GM12872 (cell line): ENCODE measurements around the gene LZTFL1.

ENCODE experiments used
- TF ChIP-seq, protein P1 (sequence below): IDR thresholded peaks from 3 replicates; pipeline ENCODE4 v1.5.1; 2011; ENCODE audit warnings: low read depth, mild to moderate bottlenecking, low read length, moderate library complexity; ENCODE audit not compliant: insufficient read depth

Gene LZTFL1

DNA sequence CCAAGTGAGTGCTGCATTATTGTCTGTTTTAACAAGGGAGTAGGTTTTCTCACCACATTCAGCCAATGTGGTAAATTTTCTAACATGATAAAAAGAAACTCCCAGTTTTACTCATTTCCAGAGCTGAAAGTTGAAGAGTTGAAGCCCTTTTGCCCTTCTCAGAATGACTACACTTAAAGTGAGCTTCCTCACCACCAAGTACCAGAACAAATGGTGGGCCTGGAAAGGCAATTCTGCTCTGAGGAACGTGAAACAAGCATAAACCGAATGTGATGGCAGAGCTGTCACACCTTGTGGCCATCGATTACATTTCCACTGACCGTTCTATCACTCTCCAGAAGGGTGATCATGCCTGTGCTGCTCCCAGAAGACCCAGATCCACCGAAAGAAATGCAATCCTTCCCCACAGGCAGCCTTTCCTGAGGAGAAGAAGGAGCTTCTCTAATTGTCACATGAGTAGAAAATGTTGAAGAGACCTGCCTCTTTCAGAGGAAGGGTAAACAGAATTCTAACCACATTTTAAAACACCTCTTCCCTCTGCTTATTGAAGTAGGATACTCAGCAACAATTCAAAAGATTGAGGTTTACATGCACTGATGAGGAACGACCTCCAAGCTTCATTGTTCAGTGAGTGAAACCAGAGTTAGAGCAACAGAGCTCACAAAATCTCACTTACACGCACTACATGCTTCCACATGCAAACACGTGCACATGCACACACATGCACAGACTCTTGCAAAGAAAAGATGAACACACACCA, 23.0 kb upstream of the LZTFL1 start:
- TF ChIP-seq, protein P1, sequence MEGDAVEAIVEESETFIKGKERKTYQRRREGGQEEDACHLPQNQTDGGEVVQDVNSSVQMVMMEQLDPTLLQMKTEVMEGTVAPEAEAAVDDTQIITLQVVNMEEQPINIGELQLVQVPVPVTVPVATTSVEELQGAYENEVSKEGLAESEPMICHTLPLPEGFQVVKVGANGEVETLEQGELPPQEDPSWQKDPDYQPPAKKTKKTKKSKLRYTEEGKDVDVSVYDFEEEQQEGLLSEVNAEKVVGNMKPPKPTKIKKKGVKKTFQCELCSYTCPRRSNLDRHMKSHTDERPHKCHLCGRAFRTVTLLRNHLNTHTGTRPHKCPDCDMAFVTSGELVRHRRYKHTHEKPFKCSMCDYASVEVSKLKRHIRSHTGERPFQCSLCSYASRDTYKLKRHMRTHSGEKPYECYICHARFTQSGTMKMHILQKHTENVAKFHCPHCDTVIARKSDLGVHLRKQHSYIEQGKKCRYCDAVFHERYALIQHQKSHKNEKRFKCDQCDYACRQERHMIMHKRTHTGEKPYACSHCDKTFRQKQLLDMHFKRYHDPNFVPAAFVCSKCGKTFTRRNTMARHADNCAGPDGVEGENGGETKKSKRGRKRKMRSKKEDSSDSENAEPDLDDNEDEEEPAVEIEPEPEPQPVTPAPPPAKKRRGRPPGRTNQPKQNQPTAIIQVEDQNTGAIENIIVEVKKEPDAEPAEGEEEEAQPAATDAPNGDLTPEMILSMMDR, result peak; percentile 17; the same call in 1 of the 3 replicates

DNA sequence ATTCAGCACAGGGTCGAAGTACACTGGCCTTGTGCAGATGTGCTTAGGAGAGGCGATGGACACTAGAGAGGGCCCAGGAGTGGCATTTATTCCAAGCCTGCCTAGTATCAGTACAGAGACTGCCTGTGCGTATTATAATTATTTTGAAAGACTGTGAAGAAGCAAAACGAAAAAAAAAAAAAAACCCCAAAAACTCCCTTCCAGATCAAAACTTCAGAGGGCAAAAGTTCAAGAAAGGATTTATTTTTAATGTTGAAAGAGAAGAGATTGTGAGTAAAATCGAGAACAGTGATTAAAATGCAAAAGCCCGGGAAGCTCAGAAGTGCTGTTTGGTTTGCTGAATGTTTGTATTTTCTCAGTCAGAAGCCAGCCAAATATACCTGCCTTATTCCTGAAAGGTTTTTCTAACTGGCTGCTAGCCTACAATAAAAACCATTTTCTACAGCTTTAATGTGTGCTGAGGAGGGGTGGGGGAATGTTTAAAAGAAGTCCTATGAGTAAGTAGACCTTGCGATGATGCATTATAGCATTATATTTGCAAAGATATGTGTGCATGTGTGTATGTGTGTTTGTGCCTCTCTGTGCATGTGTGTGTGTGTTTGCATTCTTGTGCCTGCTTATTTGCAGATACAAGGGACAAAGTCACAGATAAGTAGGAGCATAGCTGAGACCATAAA, 19.3 kb upstream of the LZTFL1 start:
- TF ChIP-seq, protein P1, result no peak

DNA sequence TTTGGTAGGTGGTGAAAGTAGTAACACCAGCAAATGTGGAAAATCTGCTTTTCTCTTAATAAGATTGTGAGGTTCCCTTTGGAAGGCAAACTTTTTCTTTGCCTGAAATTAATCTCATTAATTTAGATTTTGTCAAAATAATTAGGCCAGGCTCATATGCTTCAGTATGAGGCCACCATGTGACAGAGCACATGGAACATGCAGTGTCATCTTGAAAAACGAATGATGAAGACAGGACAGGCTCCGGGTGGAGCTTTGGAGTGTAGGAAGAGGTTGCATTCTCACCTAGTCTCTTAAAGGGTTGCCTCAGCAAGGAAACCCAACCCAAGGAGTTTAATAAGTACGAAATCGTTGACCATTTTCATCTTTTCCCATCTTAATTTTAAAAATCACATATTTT, 18.6 kb upstream of the LZTFL1 start:
- TF ChIP-seq, protein P1, result no peak

DNA sequence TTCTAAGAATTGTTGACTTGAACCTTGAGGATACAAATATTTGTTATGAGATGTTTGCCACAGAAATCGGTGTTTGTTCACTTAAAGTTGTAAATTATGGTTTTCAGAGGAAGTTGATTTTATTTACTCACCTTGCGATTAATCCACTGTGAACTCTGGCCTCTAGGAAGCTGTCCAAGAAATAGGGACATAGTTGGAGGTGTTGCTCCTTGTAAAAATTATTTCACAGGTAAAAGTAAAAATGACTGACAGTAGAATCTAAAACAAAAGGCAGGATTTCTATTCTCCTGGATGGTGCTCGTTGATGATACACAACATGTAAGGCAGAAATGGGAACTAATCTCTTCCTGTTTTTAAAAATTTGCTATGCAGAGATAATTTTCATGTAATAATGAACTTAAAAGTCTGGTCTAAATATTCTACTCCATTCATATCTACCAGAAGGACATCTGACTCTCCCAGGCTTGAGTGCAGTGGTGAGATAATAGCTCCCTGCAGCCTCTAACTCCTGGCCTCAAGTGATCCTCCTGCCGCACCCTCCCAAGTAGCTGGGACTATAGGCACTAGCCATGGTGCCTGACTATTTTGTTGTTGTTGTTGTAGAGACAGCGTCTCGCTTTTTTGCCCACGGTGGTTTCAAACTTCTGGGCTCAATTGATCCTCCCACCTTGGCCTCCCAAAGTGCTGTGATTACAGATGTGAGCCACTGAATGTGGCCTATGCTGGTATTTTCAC, 17.1 kb upstream of the LZTFL1 start:
- TF ChIP-seq, protein P1, result no peak

GRCh38 chr3:45852828-45853227, 10.9 kb upstream of the LZTFL1 start:
- TF ChIP-seq, protein P1, result no peak

GRCh38 chr3:45848392-45848791, 6.5 kb upstream of the LZTFL1 start:
- TF ChIP-seq, protein P1, result no peak

- TF ChIP-seq, protein P1, result no peak
Measured at GRCh38 chr3:45844616-45845015, 2.7 kb upstream of the LZTFL1 start.
